Mucosa of descending colon (tissue), 3 donors: Measurements from ENCODE around the gene TMEM45B. TPM values are rescaled to one million over a fixed set of nuclear protein-coding genes. Genes with fewer than 3 reads are reported as not detected.
"Not testable (repeated sequence)": the region's sequence is repeated elsewhere in the genome, so short reads cannot be mapped to it uniquely, and the experiment has no call there.

Experiments
- ATAC-seq: fragments of 200-7000 bp; cut with Tn5 transposase; one replicate; pipeline ENCODE4 v1.9.1; 2020; ENCODE audit warnings: mild to moderate bottlenecking, moderate library complexity
- DNase-seq, 3 donors: peaks; one replicate each; pipeline ENCODE4 v3.0.0-alpha.2; 2020
- H3K36me3 ChIP-seq: fragments of 200-600 bp; one replicate; pipeline ENCODE4 v1.8.0; 2021; ENCODE audit warnings: low read depth, mild to moderate bottlenecking
- H3K4me1 ChIP-seq: fragments of 200-600 bp; one replicate; pipeline ENCODE4 v1.8.0; 2021; ENCODE audit warnings: low read depth, mild to moderate bottlenecking
- H3K4me3 ChIP-seq: fragments of 200-600 bp; one replicate; pipeline ENCODE4 v1.8.0; 2021; ENCODE audit warnings: mild to moderate bottlenecking
- H3K9me3 ChIP-seq: fragments of 200-600 bp; one replicate; pipeline ENCODE4 v1.8.0; 2021; ENCODE audit warnings: mild to moderate bottlenecking
- CTCF ChIP-seq: fragments of 200-600 bp; IDR thresholded peaks from one replicate; pipeline ENCODE4 v1.8.0; 2022; ENCODE audit warnings: antibody characterized with exemption, mild to moderate bottlenecking
- intact Hi-C, 2 donors: fragments of 100-400 bp; cut with DNase I in 1 of 2; cut with micrococcal nuclease in 1 of 2; formaldehyde crosslinking; loops; one replicate each; pipeline versions ENCODE4 v1.11.0 to v1.11.1; 2022; cut with DNase I, micrococcal nuclease
- total RNA-seq, 3 donors: library from RNA; stranded (reverse); fragmentation: NEBNext Ultra II Directional in 2 of 3; extraction: Animal tissue kit (Norgen Biotek cat#: 25700) in 2 of 3; gene quantifications; one replicate each; pipeline versions ENCODE4 v1.2.1 to v1.2.4, GENCODE V29; 2021 to 2023
- donor health status: DM: no; HTN: no; CAD: no; lungs with moderate emphysema.
- donor health status: DM: no; HTN: no; CAD: no.
- donor health status: DM: no; HTN: yes; CAD: no.

The TMEM45B gene
- total RNA-seq, 3 donors from 2014 or later = 165 to 442 (median 278) TPM

GRCh38 chr11:129795089-129795488 is 20.6 kb upstream of the TMEM45B start:
- H3K9me3 ChIP-seq = peaks cover 3% of the 10 kb centered on the region
- H3K4me3 ChIP-seq = no peak overlapping the region
- TF ChIP-seq CTCF = no peak
- no peaks in the 10 kb centered on the region for H3K4me1 ChIP-seq
- intact Hi-C loops = no loop called here
- DNase-seq (no peak), ATAC-seq (no peak)
- H3K36me3 ChIP-seq = no peaks in the 10 kb centered on the region

DNA sequence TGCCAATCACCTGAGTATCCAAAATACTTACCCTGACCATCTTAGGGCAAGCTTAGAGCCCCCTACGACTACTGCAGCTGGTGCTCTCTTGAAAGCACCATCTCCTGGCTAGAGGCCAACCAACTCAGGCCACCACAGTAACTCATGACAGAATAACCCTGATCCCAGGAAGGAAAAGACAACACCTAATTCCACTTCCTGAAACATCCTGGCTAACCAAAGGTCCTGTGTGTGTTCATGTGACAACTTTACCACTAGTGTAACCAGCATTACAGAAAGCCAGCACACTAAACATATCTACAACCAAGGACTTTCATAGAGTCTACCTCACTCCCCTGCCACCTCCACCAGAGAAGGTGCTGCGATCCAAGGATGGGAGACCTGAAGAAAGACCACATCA is 17.4 kb upstream of the TMEM45B start:
- H3K4me3 ChIP-seq = no peak overlapping the region
- DNase-seq (no peak), ATAC-seq (peak; percentile 90)
- no peaks in the 10 kb centered on the region for H3K4me1 ChIP-seq
- peaks cover 3% of the 10 kb centered on the region for H3K9me3 ChIP-seq
- intact Hi-C loops = no loop called here
- no peaks in the 10 kb centered on the region for H3K36me3 ChIP-seq
- TF ChIP-seq CTCF = no peak

GRCh38 chr11:129800162-129800561 is 15.5 kb upstream of the TMEM45B start:
- H3K4me3 ChIP-seq, H3K9me3 ChIP-seq, H3K4me1 ChIP-seq, DNase-seq, intact Hi-C loops, ATAC-seq, H3K36me3 ChIP-seq: not testable (repeated sequence)

DNA sequence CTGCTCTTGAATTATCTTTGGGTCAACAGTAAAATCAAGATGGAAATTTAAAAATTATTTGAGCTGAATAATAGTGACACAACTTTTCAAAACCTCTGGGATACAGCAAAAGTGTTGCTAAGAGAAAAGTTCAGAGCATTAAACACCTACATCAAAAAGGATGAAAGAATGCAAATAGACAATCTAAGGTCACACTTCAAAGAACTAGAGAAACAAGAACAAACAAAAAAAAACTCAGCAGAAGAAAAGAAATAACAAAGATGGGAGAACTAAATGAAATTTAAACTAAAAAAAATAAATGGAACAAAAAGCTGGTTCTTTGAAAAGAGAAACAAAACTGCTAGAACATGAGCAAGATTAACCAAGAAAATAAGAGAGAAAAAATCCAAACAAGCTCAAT is 15.0 kb upstream of the TMEM45B start:
- intact Hi-C loops = no loop called here

GRCh38 chr11:129803533-129803932 is 12.1 kb upstream of the TMEM45B start:
- no peaks in the 10 kb centered on the region for H3K36me3 ChIP-seq
- intact Hi-C loops = no loop called here
- ATAC-seq (peak; percentile 94), DNase-seq (peak; percentile 70 to 83 (median 74))
- H3K4me1 ChIP-seq = no peaks in the 10 kb centered on the region
- no peaks in the 10 kb centered on the region for H3K9me3 ChIP-seq
- no peak overlapping the region for H3K4me3 ChIP-seq
- TF ChIP-seq CTCF = no peak

More for the DNA sequence above, 15.0 kb upstream of the TMEM45B start:
- Histone ChIP-seq H3K9me3 (no peaks in the 10 kb centered on the region), H3K36me3 (no peaks in the 10 kb centered on the region), H3K4me1 (no peaks in the 10 kb centered on the region), H3K4me3 (no peak overlapping the region)
- DNase-seq (no peak), ATAC-seq (no peak)
- no peak for TF ChIP-seq CTCF

GRCh38 chr11:129804012-129804411 is 11.6 kb upstream of the TMEM45B start:
- intact Hi-C loops = no loop called here
- no peaks in the 10 kb centered on the region for H3K4me1 ChIP-seq
- ATAC-seq (peak; percentile 60), DNase-seq (peak in 1 of 3 donors; percentile 34)
- no peak overlapping the region for H3K4me3 ChIP-seq
- no peak for TF ChIP-seq CTCF
- no peaks in the 10 kb centered on the region for H3K9me3 ChIP-seq
- no peaks in the 10 kb centered on the region for H3K36me3 ChIP-seq

DNA sequence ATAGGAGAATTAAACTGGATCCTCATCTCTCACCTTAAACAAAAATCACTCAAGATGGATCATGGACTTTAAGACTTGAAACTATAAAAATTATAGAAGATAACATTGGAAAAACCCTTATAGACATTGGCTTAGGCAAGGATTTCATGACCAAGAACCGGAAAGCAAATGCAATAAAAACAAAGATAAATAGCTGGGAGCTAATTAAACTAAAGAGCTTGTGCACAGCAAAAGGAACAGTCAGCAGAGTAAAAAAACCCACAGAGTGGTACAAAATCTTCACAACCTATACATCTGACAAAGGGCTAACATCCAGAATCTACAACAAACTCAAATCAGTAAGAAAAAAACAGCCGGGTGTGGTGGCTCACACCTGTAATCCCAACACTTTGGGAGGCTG is 7.4 kb upstream of the TMEM45B start:
- H3K9me3 ChIP-seq, H3K4me3 ChIP-seq, intact Hi-C loops, H3K36me3 ChIP-seq, H3K4me1 ChIP-seq, ATAC-seq, DNase-seq: not testable (repeated sequence)
